IMR-90 (cell line): Measurements from ENCODE around the gene RSPH9. TPM values are rescaled to one million over a fixed set of nuclear protein-coding genes. Genes with fewer than 3 reads are reported as not detected.
"Not testable (repeated sequence)": the region's sequence is repeated elsewhere in the genome, so short reads cannot be mapped to it uniquely, and the experiment has no call there.

ENCODE experiments used
- ATAC-seq: fragments of 200-7000 bp; cut with Tn5 transposase; 2 replicates; pipeline ENCODE4 v1.9.1; 2020; ENCODE audit warnings: low read depth, mild to moderate bottlenecking, moderate library complexity
- BruUV-seq: library from RNA; stranded (reverse); fragments of 400-500 nt; replicated peaks from 2 replicates; lab custom pipeline; 2021; lab: Mats Ljungman, UMichigan
- CTCF ChIA-PET: fragments of 300-600 bp; formaldehyde crosslinking; extraction: SDS; loops from one replicate; lab custom pipeline; 2021; ENCODE audit warnings: antibody characterized with exemption; lab: Yijun Ruan, JAX
- POLR2A ChIA-PET: fragments of 300-600 bp; sonication (Branson Sonifier 250); formaldehyde crosslinking; loops from one replicate; lab custom pipeline; 2022; ENCODE audit warnings: antibody characterized with exemption; ENCODE audit not compliant: unreplicated experiment; lab: Charles Lee
- DNase-seq: peaks from one replicate; pipeline ENCODE4 v3.0.0; 2013
- H2AFZ ChIP-seq: replicated peaks from 2 replicates; pipeline ENCODE3; 2013; ENCODE audit warnings: low read length, mild to moderate bottlenecking; ENCODE audit not compliant: poor library complexity
- H2AK5ac ChIP-seq: 2 replicates; pipeline ENCODE4 v1.6.1; 2013; ENCODE audit warnings: low read depth, low read length, inconsistent platforms
- H2AK9ac ChIP-seq: replicated peaks from 2 replicates; pipeline ENCODE3; 2013; ENCODE audit warnings: mild to moderate bottlenecking, low read depth, low read length, moderate library complexity; ENCODE audit not compliant: poor library complexity
- H2BK120ac ChIP-seq: 2 replicates; pipeline ENCODE4 v1.6.1; 2013; ENCODE audit warnings: low read depth, low read length, inconsistent platforms
- H2BK15ac ChIP-seq: 3 replicates; pipeline ENCODE4 v1.6.1; 2013; ENCODE audit warnings: low read depth, low read length, inconsistent platforms
- H2BK20ac ChIP-seq: 2 replicates; pipeline ENCODE4 v1.6.1; 2013; ENCODE audit warnings: low read depth, mild to moderate bottlenecking, inconsistent platforms, low read length, moderate library complexity
- H2BK5ac ChIP-seq: 2 replicates; pipeline ENCODE4 v1.6.1; 2013; ENCODE audit warnings: mild to moderate bottlenecking, low read depth, low read length, inconsistent platforms; ENCODE audit not compliant: poor library complexity, severe bottlenecking
- H3K14ac ChIP-seq: replicated peaks from 2 replicates; pipeline ENCODE4 v1.6.1; 2013; ENCODE audit warnings: low read depth, low read length, inconsistent platforms
- H3K18ac ChIP-seq: 2 replicates; pipeline ENCODE4 v1.6.1; 2013; ENCODE audit warnings: low read depth, low read length, control low read depth
- H3K23ac ChIP-seq: 2 replicates; pipeline ENCODE4 v1.6.1; 2013; ENCODE audit warnings: low read depth, low read length, inconsistent platforms
- H3K27ac ChIP-seq: 2 replicates; pipeline ENCODE4 v1.5.1; 2013; ENCODE audit warnings: mild to moderate bottlenecking, control low read depth, low read length; ENCODE audit not compliant: insufficient read depth
- H3K27me3 ChIP-seq: 2 replicates; pipeline ENCODE4 v1.6.1; 2013; ENCODE audit warnings: low read length; ENCODE audit not compliant: control insufficient read depth, insufficient read depth
- H3K36me3 ChIP-seq: 2 replicates; pipeline ENCODE4 v1.6.1; 2013; ENCODE audit warnings: low read length, mixed read lengths; ENCODE audit not compliant: control insufficient read depth, insufficient read depth
- H3K4ac ChIP-seq: 2 replicates; pipeline ENCODE4 v1.6.1; 2013; ENCODE audit warnings: low read depth, low read length, inconsistent platforms
- H3K4me1 ChIP-seq: 2 replicates; pipeline ENCODE4 v1.6.1; 2013; ENCODE audit warnings: low read length, mixed read lengths; ENCODE audit not compliant: control insufficient read depth, insufficient read depth
- H3K4me2 ChIP-seq: 2 replicates; pipeline ENCODE4 v1.6.1; 2013; ENCODE audit warnings: low read depth, mild to moderate bottlenecking, control low read depth, low read length, moderate library complexity
- H3K4me3 ChIP-seq: 2 replicates; pipeline ENCODE4 v1.5.1; 2013; ENCODE audit warnings: low read depth, mild to moderate bottlenecking, control low read depth, low read length, moderate library complexity; ENCODE audit not compliant: insufficient read depth
- H3K56ac ChIP-seq: 2 replicates; pipeline ENCODE4 v1.6.1; 2013; ENCODE audit warnings: low read length, inconsistent platforms; ENCODE audit not compliant: insufficient read depth; ENCODE audit errors: extremely low read depth
- H3K79me1 ChIP-seq, 2 experiments: 2 replicates each; pipeline ENCODE4 v1.6.1; 2013; ENCODE audit warnings: low read length in 2 of 2, inconsistent platforms in 1 of 2, low read depth in 1 of 2
- H3K9ac ChIP-seq: 2 replicates; pipeline ENCODE4 v1.6.1; 2013; ENCODE audit warnings: low read depth, low read length, control low read depth
- H3K9me1 ChIP-seq: 2 replicates; pipeline ENCODE4 v1.6.1; 2013; ENCODE audit warnings: low read length, inconsistent platforms; ENCODE audit not compliant: insufficient read depth
- H3K9me3 ChIP-seq: 2 replicates; pipeline ENCODE4 v1.6.1; 2013; ENCODE audit warnings: low read length; ENCODE audit not compliant: control insufficient read depth, insufficient read depth
- H4K20me1 ChIP-seq: 2 replicates; pipeline ENCODE4 v1.6.1; 2013; ENCODE audit warnings: low read length, inconsistent platforms; ENCODE audit not compliant: insufficient read depth
- H4K5ac ChIP-seq: 2 replicates; pipeline ENCODE4 v1.6.1; 2013; ENCODE audit warnings: mild to moderate bottlenecking, low read depth, low read length, control low read depth
- H4K8ac ChIP-seq, 2 experiments: 2 replicates each; pipeline ENCODE4 v1.6.1; 2013; ENCODE audit warnings: low read depth in 2 of 2, low read length in 2 of 2, control low read depth in 1 of 2, inconsistent platforms in 1 of 2
- H4K91ac ChIP-seq: 2 replicates; pipeline ENCODE4 v1.6.1; 2013; ENCODE audit warnings: low read depth, low read length, inconsistent platforms; ENCODE audit not compliant: insufficient read depth
- BHLHE40 ChIP-seq: fragments of 150-350 bp; IDR thresholded peaks from 2 replicates; pipeline ENCODE4 v1.6.1; 2016; ENCODE audit warnings: mild to moderate bottlenecking, low read depth, low read length
- FOS ChIP-seq: fragments of 150-350 bp; IDR thresholded peaks from 2 replicates; pipeline ENCODE4 v1.6.1; 2016; ENCODE audit warnings: low read depth, low read length
- MAZ ChIP-seq: IDR thresholded peaks from 2 replicates; pipeline ENCODE4 v1.6.1; 2012; ENCODE audit warnings: low read depth, mild to moderate bottlenecking, low read length, improper control_type of control experiment, moderate library complexity, borderline replicate concordance
- MXI1 ChIP-seq: IDR thresholded peaks from 2 replicates; pipeline ENCODE4 v1.6.1; 2012; ENCODE audit warnings: low read depth, mild to moderate bottlenecking, low read length, moderate library complexity, borderline replicate concordance
- NFE2L2 ChIP-seq: fragments of 150-350 bp; IDR thresholded peaks from 2 replicates; pipeline ENCODE4 v1.6.1; 2016; ENCODE audit warnings: low read depth, mild to moderate bottlenecking, low read length
- POLR2A ChIP-seq: IDR thresholded peaks from 2 replicates; pipeline ENCODE4 v1.6.1; 2012; ENCODE audit warnings: mild to moderate bottlenecking, low read depth, low read length
- RCOR1 ChIP-seq: IDR thresholded peaks from 2 replicates; pipeline ENCODE4 v1.6.1; 2012; ENCODE audit warnings: mild to moderate bottlenecking, low read length, improper control_type of control experiment; ENCODE audit not compliant: insufficient replicate concordance
- RFX5 ChIP-seq: IDR thresholded peaks from 2 replicates; pipeline ENCODE4 v1.8.0; 2012; ENCODE audit warnings: low read depth, mild to moderate bottlenecking, low read length, moderate library complexity
- SMC3 ChIP-seq: fragments of 150-350 bp; IDR thresholded peaks from 2 replicates; pipeline ENCODE4 v1.6.1; 2016; ENCODE audit warnings: low read depth, mild to moderate bottlenecking, antibody characterized with exemption, low read length, moderate library complexity
- WGBS, 2 experiments: methylation state at CpG; one replicate each; pipeline versions ENCODE4 v1.1.5 to v1.1.7; 2013; ENCODE audit warnings: missing lambda C conversion rate in 2 of 2; ENCODE audit not compliant: insufficient read length in 1 of 2; ENCODE audit errors: extremely low coverage in 2 of 2; 5-methylcytosine and 5-hydroxymethylcytosine counted together
- dilution Hi-C: fragments of 300-500 bp; cut with HindIII; formaldehyde crosslinking; loops from one replicate; pipeline ENCODE4 v1.14.3; 2018; ENCODE audit warnings: low sequenced_read_pairs; ENCODE audit not compliant: unreplicated experiment
- in situ Hi-C: fragments of 300-500 bp; cut with MboI; formaldehyde crosslinking; loops from 3 replicates; pipeline ENCODE4 v1.14.3; 2019; ENCODE audit warnings: low sequenced_read_pairs, inconsistent platforms, mixed read lengths
- intact Hi-C: fragments of 100-400 bp; cut with micrococcal nuclease; formaldehyde crosslinking; loops from 2 replicates; pipeline ENCODE4 v1.10.0; 2022
- polyA plus RNA-seq, 3 experiments: library from polyadenylated mRNA; depleted of rRNA; stranded (reverse); fragments of >200 nt; gene quantifications; 2 replicates each; pipeline ENCODE4 v1.2.3, GENCODE V29; 2012; ENCODE audit warnings: low replicate concordance in 1 of 3
- total RNA-seq: library from RNA; depleted of rRNA; stranded (reverse); fragments of >200 nt; gene quantifications from 2 replicates; pipeline ENCODE4 v1.2.3, GENCODE V29; 2012

RSPH9 gene
- total and polyA plus RNA-seq, 2 of the 4 experiments (the other 2 are of a cell fraction), result 0.18 to 0.21 TPM

DNA sequence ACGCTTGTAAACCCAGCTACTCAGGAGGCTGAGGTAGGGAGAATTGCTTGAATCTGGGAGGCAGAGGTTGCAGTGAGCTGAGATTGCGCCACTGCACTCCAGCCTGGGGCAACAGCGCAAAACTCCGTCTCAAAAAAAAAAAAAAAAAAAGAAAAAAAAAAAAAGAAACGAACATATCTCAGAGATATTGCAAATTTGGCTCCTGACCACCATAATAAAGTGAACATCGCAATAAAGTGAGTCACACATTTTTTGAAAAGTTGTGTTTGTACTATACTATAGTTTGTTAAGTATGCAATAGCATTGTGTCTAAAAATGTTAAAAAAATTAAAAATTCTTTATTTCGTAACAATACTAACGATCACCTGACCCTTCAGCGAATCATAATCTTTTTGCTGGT, 13.3 kb downstream of the RSPH9 start:
- no peaks in the 10 kb centered on the region for H3K36me3 ChIP-seq
- POLR2A ChIA-PET, result no interaction called here
- H4K5ac ChIP-seq, result no peak overlapping the region
- H2BK15ac ChIP-seq, result no peak overlapping the region
- no peak overlapping the region for H3K23ac ChIP-seq
- H2AK9ac ChIP-seq, result no peak overlapping the region
- H2AFZ ChIP-seq, result no peak overlapping the region
- no peak overlapping the region for H3K27ac ChIP-seq
- no peaks in the 10 kb centered on the region for H3K9me1 ChIP-seq
- H2BK5ac ChIP-seq, result no peak overlapping the region
- no peak overlapping the region for H3K18ac ChIP-seq
- H3K4me1 ChIP-seq, result no peaks in the 10 kb centered on the region
- H3K9ac ChIP-seq, result no peak overlapping the region
- WGBS, 2 experiments, result 100% methylated on average over 1 of the region's 9 CpGs; no CpG with 5 or more reads in 1 of the 2 experiments
- H3K79me1 ChIP-seq, result no peaks in the 10 kb centered on the region
- no peak overlapping the region for H2BK20ac ChIP-seq
- no TSS peak for BruUV-seq
- H2AK5ac ChIP-seq, result no peak overlapping the region
- CTCF ChIA-PET, result no interaction called here
- ATAC-seq (no peak), DNase-seq (no peak)
- TF ChIP-seq BHLHE40 (no peak), POLR2A (no peak), FOS (no peak), MAZ (no peak), RFX5 (no peak), RCOR1 (no peak), NFE2L2 (no peak), MXI1 (no peak), SMC3 (no peak)
- no peak overlapping the region for H3K4me3 ChIP-seq
- H3K4me2 ChIP-seq, result no peak overlapping the region
- no peak overlapping the region for H4K91ac ChIP-seq
- H4K8ac ChIP-seq, result no peak overlapping the region
- no peak overlapping the region for H3K14ac ChIP-seq
- intact Hi-C loops, result no loop called here
- no peak overlapping the region for H3K56ac ChIP-seq
- dilution Hi-C loops, result no loop called here
- H3K4ac ChIP-seq, result no peak overlapping the region
- H4K20me1 ChIP-seq, result no peaks in the 10 kb centered on the region
- 0 out of 2 replicates have a peak, but pooled peaks cover 3% of the 10 kb centered on the region for H3K9me3 ChIP-seq
- in situ Hi-C loops, result no loop called here
- H2BK120ac ChIP-seq, result no peak overlapping the region
- H3K27me3 ChIP-seq, result no peaks in the 10 kb centered on the region; the same call in 1 of the 2 replicates

DNA sequence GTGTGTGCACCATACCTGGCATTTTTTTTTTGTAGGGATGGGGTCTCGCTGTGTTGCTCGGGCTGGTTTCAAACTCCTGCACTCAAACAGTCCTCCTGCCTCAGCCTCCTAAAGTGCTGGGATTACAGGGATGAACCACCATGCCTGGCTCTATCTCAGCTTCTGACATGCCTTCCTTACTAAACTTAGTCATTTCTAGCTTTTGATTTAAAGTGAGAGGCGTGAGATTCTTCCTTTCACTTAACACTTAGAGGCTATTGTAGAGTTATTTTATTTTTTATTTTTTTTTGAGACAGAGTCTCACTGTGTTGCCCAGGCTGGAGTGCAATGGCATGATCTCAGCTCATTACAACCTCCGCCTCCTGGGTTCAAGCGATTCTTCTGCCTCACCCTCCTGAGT, 18.1 kb downstream of the RSPH9 start:
- H3K4me2 ChIP-seq, H2BK120ac ChIP-seq, in situ Hi-C loops, POLR2A ChIA-PET, H3K9me3 ChIP-seq, H3K36me3 ChIP-seq, H3K23ac ChIP-seq, H3K9me1 ChIP-seq, H3K14ac ChIP-seq, H2AK5ac ChIP-seq, dilution Hi-C loops, H3K4me3 ChIP-seq, H4K8ac ChIP-seq, CTCF ChIA-PET, H4K5ac ChIP-seq, H3K79me1 ChIP-seq, BruUV-seq, H3K27me3 ChIP-seq, H4K91ac ChIP-seq, H2BK15ac ChIP-seq, DNase-seq, H2AK9ac ChIP-seq, H2BK20ac ChIP-seq, H3K4ac ChIP-seq, ATAC-seq, H3K9ac ChIP-seq, H3K56ac ChIP-seq, H2BK5ac ChIP-seq, H3K18ac ChIP-seq, H3K27ac ChIP-seq, H2AFZ ChIP-seq, H3K4me1 ChIP-seq, H4K20me1 ChIP-seq: not testable (repeated sequence)
- WGBS, 2 experiments, result no CpG with 5 or more reads among the region's 5 CpGs
- intact Hi-C loops, result loop anchor here (10.0 kb wide), 1 partner anchor 292 kb away; no protein-coding TSS in a partner anchor
